ENCODE results near the gene SCARB1. TPM values are rescaled to one million over a fixed set of nuclear protein-coding genes. Genes with fewer than 3 reads are reported as not detected.

SCARB1 gene
- polyA plus RNA-seq, 1 experiment: 10.3 TPM

DNA sequence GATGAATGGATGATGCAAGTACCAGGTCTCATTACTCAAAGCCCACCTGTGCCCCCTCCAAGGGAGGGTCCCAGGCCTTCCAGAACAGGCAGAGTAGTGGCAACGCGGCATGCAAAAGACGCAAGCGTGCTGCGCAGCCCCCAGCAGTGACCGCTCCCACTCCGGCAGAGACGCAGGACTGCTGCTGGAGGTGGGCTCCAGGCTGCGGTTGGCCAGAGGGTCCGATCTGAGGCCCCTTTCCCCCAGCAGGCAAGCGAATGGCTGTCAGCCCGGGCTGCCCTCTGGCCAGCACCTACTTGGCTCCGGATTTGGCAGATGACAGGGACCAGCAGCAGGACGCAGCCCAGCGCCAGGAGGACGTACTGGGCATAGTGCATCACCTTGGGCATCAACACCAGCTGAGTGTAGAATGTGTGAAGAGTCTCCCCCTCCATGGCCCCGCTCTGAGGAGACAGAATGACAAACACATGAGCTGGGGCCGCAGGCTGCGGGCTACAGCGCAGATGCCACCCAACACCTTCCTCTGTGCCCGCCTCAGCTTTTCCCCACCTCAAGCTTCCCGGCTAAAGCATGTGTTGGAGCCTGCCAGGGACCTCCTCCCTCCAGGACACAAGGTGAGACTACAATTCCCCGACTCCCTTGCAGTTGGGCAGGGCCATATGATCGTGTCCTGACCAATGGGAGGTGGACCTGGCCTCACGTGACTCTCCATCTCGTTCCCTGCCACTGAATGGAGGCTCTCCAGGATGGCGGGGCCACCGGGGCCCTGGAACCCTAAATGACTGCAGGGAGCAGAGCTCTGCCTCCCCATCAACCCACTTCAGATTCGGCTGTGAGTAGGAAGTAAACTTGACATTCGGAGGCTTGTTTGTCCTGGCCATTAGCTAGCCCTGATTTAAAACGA is 77.4 kb downstream of the SCARB1 start:
- TF ChIP-seq, protein P1, sequence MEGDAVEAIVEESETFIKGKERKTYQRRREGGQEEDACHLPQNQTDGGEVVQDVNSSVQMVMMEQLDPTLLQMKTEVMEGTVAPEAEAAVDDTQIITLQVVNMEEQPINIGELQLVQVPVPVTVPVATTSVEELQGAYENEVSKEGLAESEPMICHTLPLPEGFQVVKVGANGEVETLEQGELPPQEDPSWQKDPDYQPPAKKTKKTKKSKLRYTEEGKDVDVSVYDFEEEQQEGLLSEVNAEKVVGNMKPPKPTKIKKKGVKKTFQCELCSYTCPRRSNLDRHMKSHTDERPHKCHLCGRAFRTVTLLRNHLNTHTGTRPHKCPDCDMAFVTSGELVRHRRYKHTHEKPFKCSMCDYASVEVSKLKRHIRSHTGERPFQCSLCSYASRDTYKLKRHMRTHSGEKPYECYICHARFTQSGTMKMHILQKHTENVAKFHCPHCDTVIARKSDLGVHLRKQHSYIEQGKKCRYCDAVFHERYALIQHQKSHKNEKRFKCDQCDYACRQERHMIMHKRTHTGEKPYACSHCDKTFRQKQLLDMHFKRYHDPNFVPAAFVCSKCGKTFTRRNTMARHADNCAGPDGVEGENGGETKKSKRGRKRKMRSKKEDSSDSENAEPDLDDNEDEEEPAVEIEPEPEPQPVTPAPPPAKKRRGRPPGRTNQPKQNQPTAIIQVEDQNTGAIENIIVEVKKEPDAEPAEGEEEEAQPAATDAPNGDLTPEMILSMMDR (IDR thresholded peaks at IDR 0.05; ENCODE audit: low read depth, low read length): no peak
- H3K27ac ChIP-seq (ENCODE audit: low read depth, low read length): no peak overlapping the region
- ChIA-PET POLR2A (no interaction called here), CTCF (interaction anchor here (1.6 to 3.5 kb wide), 3 partner anchors 15 to 750 kb away, joined by 5 to 15 read pairs (median 7); no protein-coding TSS in a partner anchor)
- peak; percentile 76 for DNase-seq (ENCODE audit: low read depth, low spot score)
- peak overlapping the region; percentile 66 for H3K4me3 ChIP-seq (ENCODE audit: low read depth, low read length)
- H3K27me3 ChIP-seq (ENCODE audit: control insufficient read depth, insufficient read depth, low read length): no peaks in the 10 kb centered on the region
- no peaks in the 10 kb centered on the region for H3K9me3 ChIP-seq (ENCODE audit: control insufficient read depth, insufficient read depth, low read length)

DNA sequence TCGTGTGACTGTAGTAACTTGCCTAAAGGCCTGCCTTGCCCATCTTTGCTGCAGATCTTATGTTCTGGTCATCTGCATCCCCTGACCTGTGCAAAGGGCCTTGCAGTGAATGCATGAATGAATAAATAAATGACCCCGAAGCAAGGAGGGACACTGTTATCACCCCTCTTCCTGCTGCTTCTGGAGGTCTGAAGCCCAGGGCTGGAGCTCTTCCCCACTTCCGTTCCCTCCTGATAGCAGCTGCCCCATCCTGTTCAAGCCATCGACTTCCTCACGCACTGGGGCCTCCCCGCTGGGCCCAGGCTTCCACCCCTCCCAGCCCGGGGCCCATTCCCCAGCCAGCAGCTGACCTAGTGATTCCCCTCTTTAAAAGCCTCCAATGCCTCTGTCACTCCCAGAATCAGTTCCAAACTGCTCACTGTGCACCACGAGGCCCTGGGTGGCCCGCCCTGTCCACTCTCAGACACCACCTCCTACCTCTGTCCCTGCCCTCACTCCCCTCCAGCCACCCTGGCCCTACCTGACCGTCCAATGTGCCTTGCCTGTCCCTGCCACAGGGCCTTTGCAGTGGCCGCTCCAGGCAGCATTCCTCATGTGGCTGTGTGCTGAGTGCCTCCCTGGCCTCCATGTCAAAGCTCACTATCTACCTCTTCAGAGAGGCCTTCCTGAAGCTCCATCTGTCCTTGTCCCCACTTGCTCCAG is 78.6 kb downstream of the SCARB1 start:
- POLR2A ChIA-PET: no interaction called here

DNA sequence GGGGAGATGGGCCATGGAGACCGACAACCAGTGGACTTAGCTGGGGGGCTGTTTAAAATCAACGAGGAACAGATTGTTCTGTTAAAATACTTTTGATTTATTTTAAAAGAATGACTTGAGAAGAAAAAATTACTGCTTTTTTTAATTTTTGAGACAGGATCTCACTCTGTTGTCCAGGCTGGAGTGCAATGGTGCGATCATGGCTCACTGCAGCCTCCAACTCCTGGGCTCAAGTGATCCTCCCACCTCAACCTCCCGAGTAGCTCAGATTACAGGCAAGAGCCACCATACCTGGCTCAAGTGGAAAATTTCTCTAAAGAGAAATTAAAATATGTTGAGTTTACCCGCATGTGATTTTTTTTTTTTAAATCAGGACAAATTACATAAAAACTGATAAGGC is 80.6 kb downstream of the SCARB1 start:
- no peak overlapping the region for H3K27ac ChIP-seq (ENCODE audit: low read depth, low read length)
- no peak overlapping the region for H3K4me3 ChIP-seq (ENCODE audit: low read depth, low read length)
- TF ChIP-seq, protein P1 (IDR thresholded peaks at IDR 0.05; ENCODE audit: low read depth, low read length): no peak
- POLR2A ChIA-PET: no interaction called here
- DNase-seq (ENCODE audit: low read depth, low spot score): no peak
- H3K9me3 ChIP-seq (ENCODE audit: control insufficient read depth, insufficient read depth, low read length): no peaks in the 10 kb centered on the region
- no peaks in the 10 kb centered on the region for H3K27me3 ChIP-seq (ENCODE audit: control insufficient read depth, insufficient read depth, low read length)
- CTCF ChIA-PET: no interaction called here

More for the DNA sequence above, 78.6 kb downstream of the SCARB1 start:
- CTCF ChIA-PET: interaction anchor here (3.5 kb wide), 1 partner anchor 121 kb away, joined by 15 read pairs; no protein-coding TSS in a partner anchor
- TF ChIP-seq, protein P1 (IDR thresholded peaks at IDR 0.05; ENCODE audit: low read depth, low read length): no peak
- Histone ChIP-seq H3K27ac (ENCODE audit: low read depth, low read length) (no peak overlapping the region), H3K4me3 (ENCODE audit: low read depth, low read length) (no peak overlapping the region), H3K9me3 (ENCODE audit: control insufficient read depth, insufficient read depth, low read length) (no peaks in the 10 kb centered on the region), H3K27me3 (ENCODE audit: control insufficient read depth, insufficient read depth, low read length) (no peaks in the 10 kb centered on the region)
- no peak for DNase-seq (ENCODE audit: low read depth, low spot score)

DNA sequence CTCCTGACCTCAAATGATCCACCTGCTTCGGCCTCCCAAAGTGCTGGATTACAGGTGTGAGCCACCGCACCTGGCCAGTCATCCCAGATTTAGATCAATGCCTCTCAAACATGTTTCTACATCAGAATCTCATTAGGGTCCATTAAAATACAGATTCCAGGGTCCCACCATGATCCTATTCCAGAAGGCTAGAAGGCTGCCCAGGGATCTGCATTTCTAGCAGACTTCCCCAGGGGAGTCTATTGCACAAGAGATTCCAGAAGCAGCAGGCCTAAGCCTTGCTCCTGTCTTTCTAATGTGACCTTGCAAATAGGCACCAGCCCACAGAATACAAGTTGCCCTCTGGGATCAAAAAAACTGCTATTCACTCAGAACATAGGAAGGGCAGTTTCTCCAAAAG is 81.5 kb downstream of the SCARB1 start:
- Histone ChIP-seq H3K9me3 (ENCODE audit: control insufficient read depth, insufficient read depth, low read length) (no peaks in the 10 kb centered on the region), H3K4me3 (ENCODE audit: low read depth, low read length) (no peak overlapping the region), H3K27ac (ENCODE audit: low read depth, low read length) (no peak overlapping the region), H3K27me3 (ENCODE audit: control insufficient read depth, insufficient read depth, low read length) (no peaks in the 10 kb centered on the region)
- CTCF ChIA-PET: no interaction called here
- DNase-seq (ENCODE audit: low read depth, low spot score): no peak
- POLR2A ChIA-PET: no interaction called here
- TF ChIP-seq, protein P1 (IDR thresholded peaks at IDR 0.05; ENCODE audit: low read depth, low read length): no peak

Measured in AG04450 (cell line).